ENCODE results near the gene NATD1. TPM values are rescaled to one million over a fixed set of nuclear protein-coding genes. Genes with fewer than 3 reads are reported as not detected.

NATD1 gene
- total and polyA plus RNA-seq, 9 of the 15 experiments (the other 6 are each of a cell fraction or from before 2014, with no cell fraction given), result 0.24 to 5.4 (median 1.6) TPM

DNA sequence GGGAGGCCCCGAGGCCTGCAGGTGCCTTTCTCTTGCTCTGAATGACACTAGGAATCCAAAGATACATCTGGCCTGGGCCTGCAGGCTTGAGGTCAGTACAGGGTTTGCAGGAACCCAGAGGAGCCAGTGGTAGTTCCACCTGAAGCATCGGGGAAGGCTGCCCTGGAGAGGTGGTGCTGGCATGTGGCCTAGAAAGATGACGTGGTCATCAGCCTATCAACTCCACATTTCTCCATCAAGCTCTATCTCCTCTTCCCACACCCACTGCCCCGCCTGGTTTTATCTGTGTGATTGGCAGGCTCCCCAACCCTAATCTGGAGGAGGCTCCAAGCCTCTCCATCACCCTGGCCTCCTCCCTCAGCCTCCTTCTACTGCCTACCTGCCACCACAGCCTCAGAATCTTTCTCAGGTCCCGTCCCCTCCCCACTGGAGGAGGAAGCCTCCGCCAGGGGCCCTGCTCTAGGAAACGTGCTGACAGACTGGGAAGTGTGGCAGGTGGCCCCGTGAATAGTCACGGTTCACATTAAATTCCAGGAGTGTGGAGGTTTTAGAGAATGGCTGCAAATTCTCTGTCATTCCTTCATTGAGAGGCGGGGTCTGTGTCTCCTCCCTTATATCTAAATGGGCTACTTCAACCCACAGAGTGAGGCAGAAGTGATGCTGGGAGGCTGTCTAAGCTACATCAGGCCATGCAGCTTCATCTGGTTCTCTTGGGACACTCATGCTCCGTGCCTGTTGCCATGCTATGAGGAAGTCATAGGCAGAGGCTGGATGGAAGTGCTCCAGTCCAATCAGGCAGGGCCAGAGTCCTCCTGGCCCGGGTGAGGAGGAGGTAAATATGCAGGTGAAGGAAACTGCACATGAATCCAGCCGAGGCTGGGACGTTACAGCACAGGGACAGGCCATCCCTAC lies 19.9 kb upstream of the NATD1 start (continued):
- TF ChIP-seq CCNT2 (IDR thresholded peaks at IDR 0.05; ENCODE audit: borderline replicate concordance, extremely low read depth, insufficient read length, low read depth, low read length), result peak; percentile 81
- TF ChIP-seq RBM25 (IDR thresholded peaks at IDR 0.05; ENCODE audit: low read depth, low read length, severe bottlenecking), result peak; percentile 11
- TF ChIP-seq EP400 (IDR thresholded peaks at IDR 0.05), result peak; percentile 46; the same call in 1 of the 2 replicates
- peak; percentile 75; the same call in 1 of the 2 replicates for TF ChIP-seq JUND (IDR thresholded peaks at IDR 0.05; ENCODE audit: borderline replicate concordance, low read depth, low read length)
- peak; percentile 62; the same call in 2 of the 3 replicates for TF ChIP-seq JUND (tag; IDR thresholded peaks at IDR 0.05; ENCODE audit: borderline replicate concordance, low read depth, low read length)
- TF ChIP-seq TEAD4 (IDR thresholded peaks at IDR 0.05; ENCODE audit: low read length), result peak; percentile 79
- no peak for TF ChIP-seq TEAD4 (CRISPR knock-in tag; IDR thresholded peaks at IDR 0.05; ENCODE audit: borderline replicate concordance)
- peak; percentile 58 for TF ChIP-seq FOSL1 (tag; conservative IDR thresholded peaks at IDR 0.05)
- peak in 1 of 2 experiments; percentile 43; a peak in 2 of 4 replicates for TF ChIP-seq HDAC1 (IDR thresholded peaks at IDR 0.05)
- TF ChIP-seq LEF1 (IDR thresholded peaks at IDR 0.05), result 0 out of 2 replicates have a peak, but pooled peaks have one; percentile 27
- no peak for TF ChIP-seq SRSF9 (IDR thresholded peaks at IDR 0.05; ENCODE audit: borderline replicate concordance, low read depth, low read length)
- peak; percentile 57; the same call in 1 of the 2 replicates for TF ChIP-seq SOX6 (IDR thresholded peaks at IDR 0.05)
- TF ChIP-seq ZNF707 (CRISPR knock-in tag; conservative IDR thresholded peaks at IDR 0.05), result no peak
- TF ChIP-seq CTBP1 (IDR thresholded peaks at IDR 0.05; ENCODE audit: borderline replicate concordance), result peak; percentile 84; the same call in 1 of the 2 replicates
- peak; percentile 82 for TF ChIP-seq EP300 (IDR thresholded peaks at IDR 0.05; ENCODE audit: low read length)
- TF ChIP-seq ARNT (IDR thresholded peaks at IDR 0.05), result 0 out of 4 replicates have a peak, but pooled peaks of 1 of the 2 experiments have one; percentile 43
- no peak for TF ChIP-seq ZNF699 (CRISPR knock-in tag; IDR thresholded peaks at IDR 0.05; ENCODE audit: insufficient replicate concordance)
- TF ChIP-seq CREM (IDR thresholded peaks at IDR 0.05; ENCODE audit: low read depth), result peak; percentile 86
- peak; percentile 22; the same call in 1 of the 2 replicates for TF ChIP-seq MBD2 (IDR thresholded peaks at IDR 0.05; ENCODE audit: borderline replicate concordance, low read depth)
- TF ChIP-seq ATF1 (CRISPR knock-in tag; IDR thresholded peaks at IDR 0.05), result no peak
- peak; percentile 56 for TF ChIP-seq ATF1 (tag; IDR thresholded peaks at IDR 0.05)
- TF ChIP-seq C11orf30 (IDR thresholded peaks at IDR 0.05; ENCODE audit: low read depth), result peak; percentile 59; the same call in 1 of the 2 replicates
- TF ChIP-seq STAT5A (IDR thresholded peaks at IDR 0.05; ENCODE audit: borderline replicate concordance, low read length), result peak; percentile 46; the same call in 1 of the 2 replicates
- TF ChIP-seq KLF6 (CRISPR knock-in tag; IDR thresholded peaks at IDR 0.05; ENCODE audit: borderline replicate concordance), result peak; percentile 18; the same call in 1 of the 2 replicates
- peak; percentile 39; the same call in 1 of the 2 replicates for TF ChIP-seq PML (IDR thresholded peaks at IDR 0.05; ENCODE audit: low read length)
- TF ChIP-seq HMG20B (CRISPR knock-in tag; IDR thresholded peaks at IDR 0.05), result no peak
- TF ChIP-seq, protein P1, sequence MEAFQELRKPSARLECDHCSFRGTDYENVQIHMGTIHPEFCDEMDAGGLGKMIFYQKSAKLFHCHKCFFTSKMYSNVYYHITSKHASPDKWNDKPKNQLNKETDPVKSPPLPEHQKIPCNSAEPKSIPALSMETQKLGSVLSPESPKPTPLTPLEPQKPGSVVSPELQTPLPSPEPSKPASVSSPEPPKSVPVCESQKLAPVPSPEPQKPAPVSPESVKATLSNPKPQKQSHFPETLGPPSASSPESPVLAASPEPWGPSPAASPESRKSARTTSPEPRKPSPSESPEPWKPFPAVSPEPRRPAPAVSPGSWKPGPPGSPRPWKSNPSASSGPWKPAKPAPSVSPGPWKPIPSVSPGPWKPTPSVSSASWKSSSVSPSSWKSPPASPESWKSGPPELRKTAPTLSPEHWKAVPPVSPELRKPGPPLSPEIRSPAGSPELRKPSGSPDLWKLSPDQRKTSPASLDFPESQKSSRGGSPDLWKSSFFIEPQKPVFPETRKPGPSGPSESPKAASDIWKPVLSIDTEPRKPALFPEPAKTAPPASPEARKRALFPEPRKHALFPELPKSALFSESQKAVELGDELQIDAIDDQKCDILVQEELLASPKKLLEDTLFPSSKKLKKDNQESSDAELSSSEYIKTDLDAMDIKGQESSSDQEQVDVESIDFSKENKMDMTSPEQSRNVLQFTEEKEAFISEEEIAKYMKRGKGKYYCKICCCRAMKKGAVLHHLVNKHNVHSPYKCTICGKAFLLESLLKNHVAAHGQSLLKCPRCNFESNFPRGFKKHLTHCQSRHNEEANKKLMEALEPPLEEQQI (IDR thresholded peaks at IDR 0.05), result peak; percentile 85
- peak; percentile 44 for TF ChIP-seq ZFP36 (IDR thresholded peaks at IDR 0.05; ENCODE audit: low read depth, low read length, partially characterized antibody)

Measured in K562 (cell line).